Activated CD4-positive, alpha-beta T cell treated with anti-CD3 and anti-CD28 coated beads, Interleukin-2, amount 10 ng/mL, durations not matched to agents 7 days and 5 days (primary cell): Measurements from ENCODE around the gene GAMT. TPM values are rescaled to one million over a fixed set of nuclear protein-coding genes. Genes with fewer than 3 reads are reported as not detected.
A peak's percentile ranks its signal among the peaks of the same experiment; 100 is the strongest.

Experiments
- CTCF ChIA-PET: fragments of 350-600 bp; sonication (Branson Sonifier 250); formaldehyde crosslinking; loops from one replicate; lab custom pipeline; 2021; ENCODE audit warnings: antibody characterized with exemption; lab: Charles Lee
- POLR2A ChIA-PET: fragments of 350-600 bp; sonication (Branson Sonifier 250); formaldehyde crosslinking; loops from one replicate; lab custom pipeline; 2021; ENCODE audit warnings: antibody characterized with exemption; lab: Charles Lee
- DNase-seq: peaks from one replicate; pipeline ENCODE4 v3.0.0-alpha.2; 2020
- H3K27ac Mint-ChIP-seq: one replicate; pipeline ENCODE4 v1.8.0; 2021; ENCODE audit warnings: mild to moderate bottlenecking, moderate library complexity, mixed read lengths
- H3K27me3 Mint-ChIP-seq: one replicate; pipeline ENCODE4 v1.8.0; 2021; ENCODE audit warnings: mixed read lengths
- H3K36me3 Mint-ChIP-seq: one replicate; pipeline ENCODE4 v1.8.0; 2021; ENCODE audit warnings: low read depth, mixed read lengths
- H3K4me1 Mint-ChIP-seq: one replicate; pipeline ENCODE4 v1.8.0; 2021; ENCODE audit warnings: mixed read lengths
- H3K4me3 Mint-ChIP-seq: one replicate; pipeline ENCODE4 v1.8.0; 2021; ENCODE audit warnings: mild to moderate bottlenecking, moderate library complexity, mixed read lengths
- H3K9me3 Mint-ChIP-seq: one replicate; pipeline ENCODE4 v1.8.0; 2021; ENCODE audit warnings: mixed read lengths
- total RNA-seq, 2 experiments: library from RNA; stranded (reverse); gene quantifications; one replicate each; pipeline ENCODE4 v1.2.3, GENCODE V29; 2021

GAMT gene
- total RNA-seq, 2 experiments from 2014 or later: 23.0 to 25.9 TPM

DNA sequence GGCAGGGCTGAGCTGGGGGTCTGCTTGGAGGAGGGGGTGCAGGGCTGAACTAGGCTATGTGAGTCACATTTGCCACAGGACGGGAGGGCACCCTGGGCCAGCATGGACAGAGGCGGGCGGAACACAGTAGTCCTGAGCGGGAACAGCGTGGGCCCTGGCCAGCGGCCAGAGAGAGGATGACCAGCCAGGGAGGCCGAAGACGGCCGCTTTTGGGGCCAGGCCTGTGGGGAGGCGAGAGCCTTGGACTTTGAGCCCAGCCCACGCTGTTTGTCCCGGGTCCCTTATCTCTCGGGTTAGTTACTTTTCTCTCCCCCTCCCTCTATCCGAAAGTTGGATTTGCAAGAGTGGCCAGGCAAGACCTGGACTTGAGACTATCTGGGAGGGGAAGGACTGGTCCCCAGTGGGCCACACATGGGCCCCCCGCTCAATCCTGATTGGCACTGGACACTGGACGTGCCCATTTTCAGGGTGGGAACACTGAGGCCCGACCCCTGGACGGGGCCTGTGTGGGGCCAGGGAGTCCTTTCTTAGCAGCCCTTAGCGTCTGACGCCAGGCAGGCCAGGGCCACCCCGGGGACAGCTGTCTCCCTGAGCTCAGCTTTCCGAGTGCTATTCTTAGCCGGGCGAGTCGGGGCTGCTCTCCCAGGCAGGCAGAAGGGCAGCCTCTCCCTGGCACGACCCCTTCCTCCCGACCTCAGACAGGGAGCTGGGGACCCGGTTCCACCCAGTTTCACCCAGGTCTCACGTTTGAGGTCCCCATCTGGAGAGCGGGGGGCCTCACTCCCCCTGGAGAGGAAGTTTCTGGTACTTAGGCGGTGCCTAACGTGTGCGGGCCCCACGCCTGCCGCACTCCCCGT lies 833 bp downstream of the GAMT start:
- no peaks in the 10 kb centered on the region for H3K27me3 Mint-ChIP-seq
- POLR2A ChIA-PET: no interaction called here
- peak overlapping the region; percentile 19 for H3K27ac Mint-ChIP-seq
- DNase-seq: no peak
- H3K36me3 Mint-ChIP-seq: no peaks in the 10 kb centered on the region
- H3K4me3 Mint-ChIP-seq: peak overlapping the region; percentile 69
- CTCF ChIA-PET: no interaction called here
- peaks cover 24% of the 10 kb centered on the region for H3K4me1 Mint-ChIP-seq
- no peaks in the 10 kb centered on the region for H3K9me3 Mint-ChIP-seq

DNA sequence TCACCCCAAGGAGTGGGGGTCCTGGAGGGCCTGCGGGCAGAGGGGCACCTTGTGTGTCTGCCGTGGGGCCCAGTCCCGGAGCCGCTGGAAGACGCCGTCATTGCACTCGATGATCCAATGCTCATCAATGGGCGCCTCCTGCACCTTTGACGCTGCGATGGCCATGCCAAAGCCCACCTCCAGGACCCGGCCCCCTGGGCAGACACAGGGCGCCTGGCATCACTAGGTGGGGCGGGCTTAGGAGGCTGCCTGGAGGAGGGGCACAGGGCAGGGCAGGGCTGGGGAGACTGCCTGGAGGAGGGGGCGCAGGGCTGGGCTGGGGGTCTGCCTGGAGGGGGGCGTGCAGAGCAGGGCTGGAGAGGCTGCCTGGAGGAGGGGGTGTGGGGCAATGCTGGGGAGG lies 1.6 kb downstream of the GAMT start:
- no peaks in the 10 kb centered on the region for H3K36me3 Mint-ChIP-seq
- no peak overlapping the region for H3K4me3 Mint-ChIP-seq
- H3K4me1 Mint-ChIP-seq: peaks cover 24% of the 10 kb centered on the region
- ChIA-PET POLR2A (no interaction called here), CTCF (no interaction called here)
- no peaks in the 10 kb centered on the region for H3K27me3 Mint-ChIP-seq
- H3K9me3 Mint-ChIP-seq: no peaks in the 10 kb centered on the region
- no peak for DNase-seq
- H3K27ac Mint-ChIP-seq: no peak overlapping the region

DNA sequence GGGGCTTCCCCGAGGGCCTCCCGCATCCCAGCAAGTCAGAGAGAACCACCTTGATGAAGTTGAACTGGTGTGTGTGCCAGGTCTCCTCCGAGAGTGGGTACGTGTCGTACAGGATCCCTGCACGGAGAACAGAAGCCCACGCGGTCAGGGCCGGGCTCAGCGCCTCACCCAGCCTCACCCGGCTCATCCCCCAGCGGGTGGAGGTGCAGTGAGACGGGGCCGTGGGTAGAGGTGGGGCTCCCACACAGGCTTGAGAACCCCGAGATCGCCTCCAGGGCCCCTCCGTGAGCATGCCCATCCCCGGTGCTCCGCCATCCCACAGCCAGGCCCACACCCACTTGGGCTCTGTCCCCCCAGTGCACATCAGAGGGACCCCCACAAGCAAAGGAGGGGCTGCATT lies 2.3 kb downstream of the GAMT start:
- no peaks in the 10 kb centered on the region for H3K9me3 Mint-ChIP-seq
- no peaks in the 10 kb centered on the region for H3K36me3 Mint-ChIP-seq
- peaks cover 24% of the 10 kb centered on the region for H3K4me1 Mint-ChIP-seq
- no peak overlapping the region for H3K27ac Mint-ChIP-seq
- H3K4me3 Mint-ChIP-seq: no peak overlapping the region
- DNase-seq: no peak
- no peaks in the 10 kb centered on the region for H3K27me3 Mint-ChIP-seq
- ChIA-PET CTCF (no interaction called here), POLR2A (no interaction called here)

DNA sequence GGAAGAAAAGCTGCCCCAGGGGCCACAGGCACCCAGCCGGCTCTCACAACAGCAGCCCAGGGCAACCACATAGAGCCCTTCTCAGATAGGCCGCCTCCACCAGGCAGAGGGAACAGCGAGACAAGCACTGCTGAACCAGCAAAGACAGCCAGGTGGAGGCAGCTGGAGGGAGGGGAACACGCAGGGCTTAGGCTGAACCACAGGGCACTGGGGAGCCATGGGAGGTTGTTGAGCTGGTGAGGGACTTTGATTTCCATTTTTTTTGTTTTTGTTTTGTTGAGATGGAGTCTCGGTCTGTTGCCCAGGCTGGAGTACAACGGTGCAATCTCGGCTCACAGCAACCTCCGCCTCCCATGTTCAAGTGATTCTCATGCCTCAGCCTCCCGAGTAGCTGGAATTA lies 3.5 kb downstream of the GAMT start:
- ChIA-PET POLR2A (interaction anchor here (0.6 kb wide), 1 partner anchor 525 kb away, joined by 3 read pairs; no protein-coding TSS in a partner anchor), CTCF (no interaction called here)
- Mint-ChIP-seq H3K4me1 (peaks cover 21% of the 10 kb centered on the region), H3K27me3 (no peaks in the 10 kb centered on the region), H3K36me3 (no peaks in the 10 kb centered on the region), H3K9me3 (no peaks in the 10 kb centered on the region), H3K27ac (no peak overlapping the region), H3K4me3 (no peak overlapping the region)
- no peak for DNase-seq

DNA sequence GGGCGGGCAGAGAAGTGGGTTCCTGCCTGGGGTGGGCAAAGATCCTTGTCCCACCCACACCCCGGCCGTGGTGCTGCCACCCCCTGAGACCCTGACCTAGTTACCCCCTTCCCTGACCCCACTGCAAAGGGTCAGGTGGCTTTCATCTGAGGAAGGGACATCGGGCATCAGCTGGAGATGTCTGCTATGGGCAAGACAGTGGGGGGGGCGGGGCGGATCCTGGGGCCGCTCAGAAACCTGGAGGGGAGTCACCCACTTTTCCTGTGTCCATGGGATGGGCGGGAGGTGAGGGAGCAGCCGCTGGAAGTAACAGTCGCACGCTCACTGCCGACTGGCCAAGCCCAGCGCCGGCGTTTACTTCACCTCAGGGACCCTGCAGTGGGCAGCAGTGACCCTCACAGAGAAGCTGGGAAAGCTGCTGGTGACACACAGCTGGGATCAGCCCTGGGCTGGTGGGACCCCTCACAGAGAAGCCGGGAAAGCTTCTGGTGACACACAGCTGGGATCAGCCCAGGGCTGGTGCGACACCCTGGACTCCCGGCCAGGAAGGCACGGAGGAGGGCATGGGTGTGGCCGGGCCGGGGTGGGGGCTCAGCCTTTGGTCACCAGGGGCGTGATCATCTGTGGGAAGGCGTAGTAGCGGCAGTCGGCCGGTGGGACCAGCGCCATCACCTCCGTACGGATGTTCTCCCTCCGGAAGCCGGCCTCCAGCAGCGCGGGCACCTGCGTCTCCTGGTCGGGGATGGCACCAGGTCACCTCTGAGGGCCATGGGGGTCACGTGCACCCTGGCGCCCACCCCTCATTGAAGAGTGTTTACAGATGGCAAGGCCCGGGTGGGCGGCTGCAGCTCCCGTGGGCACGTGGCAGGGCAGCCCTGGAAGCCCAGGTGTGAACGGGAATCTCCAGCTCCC lies 4.3 kb downstream of the GAMT start:
- Mint-ChIP-seq H3K4me1 (peaks cover 17% of the 10 kb centered on the region), H3K4me3 (no peak overlapping the region), H3K27me3 (no peaks in the 10 kb centered on the region), H3K36me3 (no peaks in the 10 kb centered on the region), H3K9me3 (no peaks in the 10 kb centered on the region), H3K27ac (no peak overlapping the region)
- ChIA-PET POLR2A (interaction anchor here (0.6 kb wide), 1 partner anchor 524 kb away, joined by 3 read pairs; no protein-coding TSS in a partner anchor), CTCF (interaction anchor here (1.0 kb wide), 1 partner anchor 15 kb away, joined by 3 read pairs; no protein-coding TSS in a partner anchor)
- DNase-seq: no peak

DNA sequence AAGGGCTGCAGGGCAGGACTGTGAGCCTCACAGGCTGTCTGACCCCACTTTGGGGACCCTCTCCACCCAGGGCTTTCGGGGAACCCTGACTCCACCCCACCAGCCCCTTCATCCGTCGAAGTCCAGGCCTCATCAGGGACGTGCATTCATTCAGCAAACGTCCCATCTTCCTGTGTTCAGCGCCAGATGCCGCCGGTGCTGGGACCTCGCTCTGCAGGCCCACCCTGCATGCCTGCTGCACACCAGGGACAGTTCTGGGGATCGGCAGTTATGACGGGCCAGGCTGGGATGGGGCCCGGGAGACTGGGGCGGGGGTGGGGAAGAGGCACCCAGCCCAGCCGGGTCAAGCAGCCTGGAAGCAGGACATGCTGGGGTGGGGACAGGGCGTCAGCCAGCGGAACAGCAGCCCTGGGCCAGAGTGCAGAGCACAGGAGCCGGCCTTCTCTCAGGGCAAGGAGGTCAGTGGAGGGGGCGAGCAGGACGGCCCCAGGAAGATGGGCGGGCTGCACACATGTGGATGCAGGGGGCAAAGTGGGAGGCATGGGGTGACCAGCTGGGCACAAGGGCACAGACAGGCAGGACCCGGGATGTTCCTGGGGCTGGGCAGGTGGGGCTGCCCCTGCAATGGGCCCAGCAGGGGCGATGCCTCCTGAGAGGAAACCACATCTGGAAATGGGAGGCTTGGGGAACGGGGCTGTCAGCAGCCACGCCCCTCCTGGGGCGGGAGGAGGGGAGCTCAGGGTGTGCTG lies 5.1 kb downstream of the GAMT start:
- Mint-ChIP-seq H3K4me3 (no peak overlapping the region), H3K36me3 (peaks cover 1% of the 10 kb centered on the region), H3K4me1 (peaks cover 15% of the 10 kb centered on the region), H3K27me3 (no peaks in the 10 kb centered on the region), H3K9me3 (no peaks in the 10 kb centered on the region), H3K27ac (no peak overlapping the region)
- CTCF ChIA-PET: interaction anchor here (1.0 kb wide), 1 partner anchor 14 kb away, joined by 3 read pairs; no protein-coding TSS in a partner anchor
- no peak for DNase-seq
- POLR2A ChIA-PET: no interaction called here

DNA sequence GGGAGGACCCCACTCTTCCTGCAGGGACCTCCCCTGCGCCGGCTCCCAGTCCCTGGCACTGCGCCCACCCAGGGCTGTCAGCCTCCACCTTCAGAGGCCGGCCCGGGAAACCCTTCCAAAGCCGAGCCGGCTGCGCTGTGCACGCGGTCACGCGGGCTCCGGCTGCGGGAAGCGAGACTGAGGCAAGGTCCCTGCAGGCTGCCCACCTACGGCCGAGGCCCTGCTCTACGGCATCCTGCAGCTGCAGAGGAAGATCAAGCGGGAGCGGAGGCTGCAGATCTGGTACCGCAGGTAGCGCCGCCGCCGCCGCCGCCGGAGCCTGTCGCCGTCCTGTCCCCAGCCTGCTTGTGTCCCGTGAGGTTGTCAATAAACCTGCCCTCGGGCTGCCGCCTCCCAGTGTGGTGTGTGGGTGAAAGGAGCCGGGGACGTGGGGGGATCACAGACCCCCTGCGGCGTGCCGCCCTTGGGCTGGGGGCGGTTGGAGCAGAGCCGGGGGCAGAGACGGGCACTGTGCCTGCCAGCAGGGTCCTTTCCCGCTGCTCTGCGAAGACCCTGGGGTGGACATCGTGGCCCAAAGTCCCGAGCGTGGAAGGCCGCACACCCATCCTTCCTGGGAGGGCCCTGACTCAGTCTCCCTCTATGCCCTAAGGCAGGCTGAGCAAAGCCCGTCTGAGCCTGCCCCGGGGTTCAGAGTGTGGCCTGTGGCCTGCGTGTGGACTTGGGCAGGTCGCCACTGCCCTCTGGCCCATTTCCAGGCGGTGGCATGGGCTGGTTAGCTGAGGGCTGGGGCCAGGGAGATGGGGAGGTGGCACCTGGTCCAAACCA lies 5.9 kb downstream of the GAMT start:
- H3K36me3 Mint-ChIP-seq: peaks cover 3% of the 10 kb centered on the region
- H3K4me1 Mint-ChIP-seq: peaks cover 12% of the 10 kb centered on the region
- POLR2A ChIA-PET: no interaction called here
- H3K27me3 Mint-ChIP-seq: no peaks in the 10 kb centered on the region
- H3K9me3 Mint-ChIP-seq: no peaks in the 10 kb centered on the region
- CTCF ChIA-PET: no interaction called here
- H3K4me3 Mint-ChIP-seq: no peak overlapping the region
- no peak for DNase-seq
- H3K27ac Mint-ChIP-seq: no peak overlapping the region

DNA sequence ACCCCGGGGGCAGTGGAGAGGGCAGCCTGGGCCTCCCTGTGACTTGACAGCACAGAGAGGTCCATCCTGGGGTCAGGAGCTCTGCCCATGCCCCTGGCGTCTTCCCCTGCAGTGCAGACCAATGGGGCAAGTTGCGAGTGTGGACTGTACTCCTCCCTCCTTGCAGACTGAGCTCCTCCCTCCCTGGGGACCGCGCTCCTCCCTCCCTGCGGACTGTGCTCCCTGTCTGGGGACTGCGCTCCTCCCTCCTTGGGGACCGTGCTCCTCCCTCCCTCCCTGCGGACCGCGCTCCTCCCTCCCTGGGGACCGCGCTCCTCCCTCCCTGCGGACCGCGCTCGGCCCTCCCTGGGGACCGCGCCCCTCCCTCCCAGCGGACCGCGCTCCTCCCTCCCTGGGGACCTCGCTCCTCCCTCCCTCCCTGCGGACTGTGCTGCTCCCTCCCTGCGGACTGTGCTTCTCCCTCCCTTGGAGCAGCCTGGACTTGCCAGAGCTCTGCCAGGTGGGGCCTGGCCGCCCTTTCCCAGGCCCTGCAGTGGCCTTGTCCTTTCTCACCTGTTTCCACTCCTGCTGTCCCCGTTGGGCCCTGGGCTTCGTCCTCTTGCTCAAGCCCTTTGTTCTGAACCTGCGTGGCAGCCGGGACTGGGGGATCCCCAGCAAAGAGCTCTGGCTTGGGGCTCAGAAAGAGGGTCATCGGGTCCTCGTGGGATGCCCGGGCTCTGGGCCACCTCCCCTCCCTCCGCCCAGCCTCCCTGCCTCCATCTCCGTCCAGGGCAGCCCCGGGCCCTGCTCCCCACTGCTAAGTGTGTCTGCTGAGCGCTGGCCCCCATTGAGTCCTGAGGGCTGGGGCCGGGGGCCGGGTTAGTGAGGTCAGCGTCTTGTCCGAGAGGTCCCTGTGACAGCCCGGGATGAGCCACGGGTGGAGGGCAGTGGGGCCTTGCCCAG lies 6.8 kb downstream of the GAMT start:
- Mint-ChIP-seq H3K27ac (no peak overlapping the region), H3K9me3 (no peaks in the 10 kb centered on the region), H3K4me1 (peaks cover 12% of the 10 kb centered on the region), H3K4me3 (no peak overlapping the region), H3K36me3 (peaks cover 6% of the 10 kb centered on the region), H3K27me3 (no peaks in the 10 kb centered on the region)
- DNase-seq: no peak
- POLR2A ChIA-PET: no interaction called here
- CTCF ChIA-PET: interaction anchor here (0.5 to 0.9 kb wide), 2 partner anchors 128 to 1243 kb away, joined by 3 read pairs; no protein-coding TSS in a partner anchor

DNA sequence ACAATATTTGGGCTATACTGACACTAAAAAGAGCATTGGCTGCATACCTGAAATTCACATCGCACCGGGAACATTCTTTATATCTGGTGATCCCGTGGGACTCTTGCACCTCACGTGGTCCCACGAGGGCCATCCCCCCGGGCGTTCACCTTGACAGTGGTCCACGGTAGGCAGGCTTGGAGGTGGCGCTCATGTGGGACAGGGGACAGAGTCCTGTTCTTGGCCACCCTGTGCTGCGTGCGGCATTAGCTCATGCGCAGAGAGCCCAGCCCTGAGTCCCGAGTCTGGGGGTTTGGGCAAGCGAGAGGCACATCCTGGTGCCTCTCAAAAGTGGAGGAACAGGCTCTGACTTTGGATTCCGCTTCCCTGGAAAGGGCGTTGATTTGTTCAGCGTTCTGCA lies 7.5 kb downstream of the GAMT start:
- DNase-seq: no peak
- no peaks in the 10 kb centered on the region for H3K9me3 Mint-ChIP-seq
- H3K4me3 Mint-ChIP-seq: no peak overlapping the region
- POLR2A ChIA-PET: no interaction called here
- H3K4me1 Mint-ChIP-seq: peaks cover 12% of the 10 kb centered on the region
- H3K27me3 Mint-ChIP-seq: no peaks in the 10 kb centered on the region
- CTCF ChIA-PET: interaction anchor here (0.9 kb wide), 1 partner anchor 127 kb away, joined by 3 read pairs; no protein-coding TSS in a partner anchor
- H3K36me3 Mint-ChIP-seq: peaks cover 13% of the 10 kb centered on the region
- no peak overlapping the region for H3K27ac Mint-ChIP-seq

DNA sequence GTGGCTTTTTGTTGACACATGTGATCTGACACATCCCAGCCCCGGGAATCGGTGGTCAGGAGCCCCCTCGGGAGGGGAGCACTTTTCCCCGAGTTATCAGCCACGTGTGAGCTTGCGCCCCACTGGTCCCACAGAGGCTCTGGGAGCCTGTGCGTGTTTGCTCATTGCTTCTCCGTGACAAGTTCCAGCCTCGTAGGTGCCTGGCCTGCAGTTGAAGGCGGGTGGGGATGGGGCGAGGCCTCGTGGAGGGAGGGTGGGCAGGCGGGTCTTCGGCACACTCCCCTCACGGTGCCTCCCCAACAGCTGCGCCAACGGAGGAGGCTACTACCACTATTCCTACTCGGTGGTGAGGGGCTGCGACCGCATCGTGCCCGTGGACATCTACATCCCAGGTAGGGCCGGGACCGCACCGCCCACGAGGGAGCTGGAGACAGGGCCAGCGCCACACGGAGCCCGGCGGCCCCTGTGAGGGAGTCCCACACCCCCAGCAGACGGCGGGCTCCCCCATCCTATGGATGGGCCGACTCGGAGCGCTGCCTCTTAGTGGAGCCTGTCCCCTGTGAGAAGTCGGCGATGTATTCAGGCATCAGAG lies 8.3 kb downstream of the GAMT start:
- Mint-ChIP-seq H3K27ac (no peak overlapping the region), H3K4me1 (peaks cover 9% of the 10 kb centered on the region), H3K4me3 (no peak overlapping the region), H3K36me3 (peaks cover 18% of the 10 kb centered on the region), H3K9me3 (no peaks in the 10 kb centered on the region), H3K27me3 (no peaks in the 10 kb centered on the region)
- no peak for DNase-seq
- ChIA-PET POLR2A (no interaction called here), CTCF (no interaction called here)

DNA sequence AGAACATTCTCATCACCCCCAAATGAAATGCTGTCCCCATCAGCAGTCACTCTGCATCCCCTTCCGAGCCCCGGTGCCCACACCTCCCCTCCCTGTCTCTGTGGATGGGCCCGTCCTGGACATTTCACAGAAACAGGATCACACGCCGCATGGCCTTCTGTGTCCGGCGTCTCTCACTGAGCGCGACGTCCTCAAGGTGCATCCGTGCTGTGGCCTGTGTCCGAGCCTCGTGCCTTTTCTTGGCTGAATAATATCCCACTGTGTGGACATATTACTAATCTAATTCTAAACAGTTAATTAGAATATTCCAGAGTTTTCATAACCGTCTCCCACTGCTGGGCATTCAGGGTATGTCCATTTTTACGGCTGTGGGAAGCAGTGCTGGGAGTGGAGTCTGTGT lies 8.9 kb downstream of the GAMT start:
- ChIA-PET CTCF (no interaction called here), POLR2A (no interaction called here)
- Mint-ChIP-seq H3K36me3 (peaks cover 18% of the 10 kb centered on the region), H3K4me3 (no peak overlapping the region), H3K27me3 (no peaks in the 10 kb centered on the region), H3K27ac (no peak overlapping the region), H3K9me3 (no peaks in the 10 kb centered on the region), H3K4me1 (peaks cover 9% of the 10 kb centered on the region)
- DNase-seq: no peak
